HCT116 (cell line): ENCODE results near the gene MEGF8. TPM values are rescaled to one million over a fixed set of nuclear protein-coding genes. Genes with fewer than 3 reads are reported as not detected.

Experiments used
- ATAC-seq: fragments of 200-7000 bp; cut with Tn5 transposase; 2 replicates; pipeline ENCODE4 v1.9.1; 2020; ENCODE audit warnings: mild to moderate bottlenecking, moderate library complexity
- BruUV-seq: library from RNA; stranded (reverse); fragments of 400-500 nt; replicated peaks from 2 replicates; lab custom pipeline; 2021; lab: Mats Ljungman, UMichigan
- CTCF ChIA-PET: fragments of 300-600 bp; sonication (Branson Sonifier 250); formaldehyde crosslinking; loops from one replicate; lab custom pipeline; 2021; ENCODE audit warnings: antibody characterized with exemption; lab: Charles Lee
- POLR2A ChIA-PET: fragments of 300-600, 350-600 bp; sonication (Branson Sonifier 250); formaldehyde crosslinking; loops from one replicate; lab custom pipeline; 2021; ENCODE audit warnings: antibody characterized with exemption; lab: Charles Lee
- RAD21 ChIA-PET, 2 experiments: fragments of 300-600 bp; sonication (Branson Sonifier 250); formaldehyde crosslinking; loops; one replicate each; lab custom pipeline; 2023; ENCODE audit warnings: low total read pairs in 2 of 2; ENCODE audit not compliant: uncharacterized antibody in 2 of 2, unreplicated experiment in 2 of 2, low non-redundant PET in 1 of 2; lab: Charles Lee
- DNase-seq: peaks from one replicate; pipeline ENCODE4 v3.0.0-alpha.2; 2010; ENCODE audit warnings: low read depth, low spot score
- H2AFZ ChIP-seq: fragments of 200-600 bp; shearing (Covaris generic), sonication (generic); 2 replicates; pipeline ENCODE4 v1.6.1; 2017; ENCODE audit warnings: low read depth, mixed run types, mixed read lengths, antibody characterized with exemption, low read length; ENCODE audit not compliant: poor library complexity, severe bottlenecking
- H3K27ac ChIP-seq: 2 replicates; pipeline ENCODE4 v1.5.1; 2012; ENCODE audit warnings: low read depth, low read length
- H3K27me3 ChIP-seq: fragments of 200-600 bp; sonication (generic); 2 replicates; pipeline ENCODE4 v1.6.1; 2016; ENCODE audit warnings: mixed run types, low read length, mixed read lengths; ENCODE audit not compliant: insufficient read depth
- H3K36me3 ChIP-seq, 2 experiments: fragments of 200-500 bp in 1 of 2; fragments of 200-600 bp in 1 of 2; sonication (Bioruptor generic) in 1 of 2; sonication (generic) in 1 of 2; 2 replicates each; pipeline versions ENCODE4 v1.5.1 to v1.6.1; 2014 to 2016; ENCODE audit warnings: low read length in 2 of 2, inconsistent platforms in 1 of 2, mixed read lengths in 1 of 2, mixed run types in 1 of 2; ENCODE audit not compliant: insufficient read depth in 2 of 2, control insufficient read depth in 1 of 2
- H3K4me1 ChIP-seq, 2 experiments: fragments of 200-600 bp in 1 of 2; sonication (generic) in 1 of 2; 2 replicates each; pipeline versions ENCODE4 v1.5.1 to v1.6.1; 2012 to 2017; ENCODE audit warnings: low read length in 2 of 2, inconsistent platforms in 1 of 2, mild to moderate bottlenecking in 1 of 2, mixed read lengths in 1 of 2, mixed run types in 1 of 2, moderate library complexity in 1 of 2; ENCODE audit not compliant: insufficient read depth in 2 of 2, control insufficient read depth in 1 of 2
- H3K4me2 ChIP-seq: fragments of 200-600 bp; sonication (generic); 2 replicates; pipeline ENCODE4 v1.6.1; 2017; ENCODE audit warnings: mixed run types, low read length, mixed read lengths
- H3K4me3 ChIP-seq, 2 experiments: fragments of 200-600 bp in 1 of 2; sonication (generic) in 1 of 2; replicated peaks in 1 of 2; 2 replicates each; pipeline ENCODE4 v1.5.1; 2011 to 2016; ENCODE audit warnings: low read length in 2 of 2, control low read depth in 1 of 2, low read depth in 1 of 2, mild to moderate bottlenecking in 1 of 2, mixed read lengths in 1 of 2, mixed run types in 1 of 2
- H3K79me2 ChIP-seq: fragments of 200-600 bp; sonication (generic); 2 replicates; pipeline ENCODE4 v1.6.1; 2017; ENCODE audit warnings: mild to moderate bottlenecking, mixed run types, low read length, moderate library complexity, mixed read lengths; ENCODE audit not compliant: insufficient read depth
- H3K9ac ChIP-seq: fragments of 200-600 bp; sonication (generic); 2 replicates; pipeline ENCODE4 v1.6.1; 2016; ENCODE audit warnings: low read length, mixed read lengths
- H3K9me2 ChIP-seq: fragments of 200-600 bp; sonication (generic), shearing (Covaris generic); 2 replicates; pipeline ENCODE4 v1.6.1; 2017; ENCODE audit warnings: mixed run types, mild to moderate bottlenecking, moderate library complexity; ENCODE audit not compliant: insufficient read depth
- H3K9me3 ChIP-seq, 2 experiments: fragments of 200-500 bp in 1 of 2; fragments of 200-600 bp in 1 of 2; sonication (Bioruptor generic) in 1 of 2; sonication (generic) in 1 of 2; 2 replicates each; pipeline ENCODE4 v1.6.1; 2014 to 2017; ENCODE audit warnings: low read length in 2 of 2, mixed read lengths in 2 of 2, inconsistent platforms in 1 of 2, low read depth in 1 of 2, mild to moderate bottlenecking in 1 of 2, mixed run types in 1 of 2, moderate library complexity in 1 of 2; ENCODE audit not compliant: control insufficient read depth in 1 of 2, insufficient read depth in 1 of 2
- H4K20me1 ChIP-seq: fragments of 200-600 bp; sonication (generic), shearing (Covaris generic); 2 replicates; pipeline ENCODE4 v1.6.1; 2017; ENCODE audit warnings: mixed run types, mild to moderate bottlenecking, moderate library complexity; ENCODE audit not compliant: insufficient read depth
- CBX3 ChIP-seq: IDR thresholded peaks from 2 replicates; pipeline ENCODE4 v1.6.1; 2012; ENCODE audit warnings: low read depth
- CEBPB ChIP-seq: IDR thresholded peaks from 2 replicates; pipeline ENCODE4 v1.6.1; 2012; ENCODE audit warnings: low read depth
- ELF1 ChIP-seq: IDR thresholded peaks from 2 replicates; pipeline ENCODE4 v1.6.1; 2012; ENCODE audit warnings: low read depth, borderline replicate concordance
- POLR2AphosphoS5 ChIP-seq: IDR thresholded peaks from 2 replicates; pipeline ENCODE4 v1.6.1; 2011; ENCODE audit warnings: mild to moderate bottlenecking, low read depth, low read length, moderate library complexity
- SP1 ChIP-seq: IDR thresholded peaks from 2 replicates; pipeline ENCODE4 v1.6.1; 2012; ENCODE audit warnings: low read depth
- ZFX ChIP-seq: fragments of 450-650 bp; IDR thresholded peaks from 2 replicates; pipeline ENCODE4 v1.6.1; 2017
- intact Hi-C: fragments of 100-400 bp; cut with micrococcal nuclease; formaldehyde crosslinking; loops from 2 replicates; pipeline ENCODE4 v1.10.0; 2022
- total RNA-seq: library from RNA; stranded (reverse); gene quantifications from one replicate; pipeline ENCODE4 v1.2.1, GENCODE V29; 2021; ENCODE audit not compliant: unreplicated experiment
- TF ChIP-seq, protein P1 (sequence below): IDR thresholded peaks from 2 replicates; pipeline ENCODE4 v1.6.1; 2012
- TF ChIP-seq, protein P2 (sequence below): IDR thresholded peaks from 2 replicates; pipeline ENCODE4 v1.6.1; 2012

The MEGF8 gene
- total RNA-seq, 1 experiment from 2014 or later = 24.0 TPM

DNA sequence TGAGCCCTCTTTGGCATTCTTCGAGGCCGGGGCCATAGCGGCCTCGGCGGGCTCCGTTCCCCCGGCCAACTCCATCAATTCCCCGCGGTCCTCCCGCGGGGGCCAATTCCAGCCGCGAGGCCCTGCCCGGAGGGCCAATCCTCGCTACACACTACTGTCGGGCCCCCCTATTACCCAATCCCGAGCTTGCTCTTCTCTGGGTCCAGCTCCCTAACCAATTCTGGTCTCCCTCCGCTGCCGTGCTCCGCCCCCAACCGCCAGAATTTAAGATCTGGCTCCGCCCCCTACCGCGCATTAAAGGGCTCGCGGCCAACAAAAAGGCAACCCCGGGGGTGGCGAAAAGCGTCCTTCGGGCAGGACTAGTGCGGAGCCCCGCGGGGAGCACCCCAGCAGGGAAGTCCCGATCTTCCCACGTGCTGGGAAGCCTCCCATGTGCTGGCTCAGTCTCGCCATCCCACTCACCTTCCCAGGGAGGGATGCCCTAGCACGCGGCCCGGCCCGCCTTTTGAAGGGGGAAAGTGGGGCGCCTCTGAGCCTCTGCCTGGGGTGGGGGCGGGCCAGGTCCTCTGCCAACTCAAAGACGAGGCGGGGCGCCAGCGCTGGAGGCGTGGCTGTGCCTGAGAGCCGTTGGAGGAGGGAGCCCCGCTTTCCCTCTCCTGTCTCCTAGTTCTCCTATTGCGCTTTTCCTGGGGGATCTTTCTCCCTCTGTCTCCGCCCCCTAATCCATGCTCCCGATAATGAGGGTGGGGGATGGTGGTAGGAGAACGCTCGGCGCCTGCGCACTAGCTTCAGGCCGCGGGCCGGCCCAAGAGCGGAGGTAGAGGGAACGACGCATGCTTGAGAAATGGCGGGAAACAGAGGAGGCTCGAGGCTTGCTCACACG is 98.3 kb downstream of the MEGF8 start:
- BruUV-seq = no TSS peak
- no peaks in the 10 kb centered on the region for H3K9me2 ChIP-seq

DNA sequence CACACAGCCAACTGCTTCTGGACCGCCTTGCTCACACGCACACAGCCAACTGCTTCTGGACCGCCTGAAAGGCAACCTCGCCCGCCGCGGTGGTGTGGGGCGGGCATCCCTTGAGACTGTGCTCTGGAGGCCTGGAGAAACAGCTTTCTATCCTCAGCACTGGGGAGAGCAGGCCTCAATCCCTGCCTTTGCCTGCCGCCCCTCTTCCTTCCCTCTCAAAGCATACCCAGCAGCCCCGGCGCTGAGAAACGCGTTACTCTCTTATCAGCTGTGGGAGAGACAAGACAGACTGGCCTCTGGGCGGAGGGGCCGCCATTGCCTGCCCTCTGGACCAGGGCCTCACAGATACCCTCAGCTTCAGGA is 98.9 kb downstream of the MEGF8 start:
- no peak overlapping the region; the same call in 1 of the 2 replicates for H3K27ac ChIP-seq
- no TSS peak for BruUV-seq
- H3K36me3 ChIP-seq = no peaks in the 10 kb centered on the region
- H3K4me3 ChIP-seq = no peak overlapping the region
- ATAC-seq (no peak), DNase-seq (no peak)
- TF ChIP-seq ZFX = 0 out of 2 replicates have a peak, but pooled peaks have one; percentile 17
- TF ChIP-seq, protein P1, sequence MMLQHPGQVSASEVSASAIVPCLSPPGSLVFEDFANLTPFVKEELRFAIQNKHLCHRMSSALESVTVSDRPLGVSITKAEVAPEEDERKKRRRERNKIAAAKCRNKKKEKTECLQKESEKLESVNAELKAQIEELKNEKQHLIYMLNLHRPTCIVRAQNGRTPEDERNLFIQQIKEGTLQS = no peak
- intact Hi-C loops = no loop called here
- no peak overlapping the region for H3K9ac ChIP-seq
- POLR2A ChIA-PET = interaction anchor here (2.7 kb wide), 1 partner anchor 28 kb away, joined by 10 read pairs; no protein-coding TSS in a partner anchor
- no peak overlapping the region for H2AFZ ChIP-seq
- H3K79me2 ChIP-seq = no peaks in the 10 kb centered on the region
- no peak overlapping the region; the same call in 1 of the 2 replicates for H3K4me2 ChIP-seq
- H4K20me1 ChIP-seq = no peaks in the 10 kb centered on the region
- H3K4me1 ChIP-seq = peaks cover 21 to 45% of the 10 kb centered on the region in 2 experiments; a peak in 3 of 4 replicates
- H3K9me2 ChIP-seq = no peaks in the 10 kb centered on the region
- H3K27me3 ChIP-seq = no peaks in the 10 kb centered on the region
- RAD21 ChIA-PET = no interaction called here
- CTCF ChIA-PET = interaction anchor here (1.7 to 2.8 kb wide), 4 partner anchors 10 to 311 kb away, joined by 5 to 22 read pairs (median 12); no protein-coding TSS in a partner anchor
- H3K9me3 ChIP-seq = no peaks in the 10 kb centered on the region

More for the DNA sequence above, 98.3 kb downstream of the MEGF8 start:
- intact Hi-C loops = no loop called here
- H3K4me1 ChIP-seq = peaks cover 21 to 45% of the 10 kb centered on the region in 2 experiments; a peak in 3 of 4 replicates
- no peaks in the 10 kb centered on the region for H3K27me3 ChIP-seq
- H3K4me2 ChIP-seq = peak overlapping the region; percentile 89
- ChIA-PET RAD21 (no interaction called here), POLR2A (interaction anchor here (1.0 to 2.7 kb wide), 2 partner anchors 9 to 27 kb away, joined by 5 to 10 read pairs; no protein-coding TSS in a partner anchor), CTCF (interaction anchor here (1.0 to 2.8 kb wide), 6 partner anchors 10 to 311 kb away, joined by 4 to 22 read pairs (median 5); no protein-coding TSS in a partner anchor)
- H3K79me2 ChIP-seq = no peaks in the 10 kb centered on the region
- H3K36me3 ChIP-seq = no peaks in the 10 kb centered on the region
- ATAC-seq = peak; percentile 96
- H3K9ac ChIP-seq = peak overlapping the region; percentile 69
- no peak for TF ChIP-seq CBX3
- TF ChIP-seq, protein P2, sequence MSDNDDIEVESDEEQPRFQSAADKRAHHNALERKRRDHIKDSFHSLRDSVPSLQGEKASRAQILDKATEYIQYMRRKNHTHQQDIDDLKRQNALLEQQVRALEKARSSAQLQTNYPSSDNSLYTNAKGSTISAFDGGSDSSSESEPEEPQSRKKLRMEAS = peak; percentile 65
- no peak for TF ChIP-seq POLR2AphosphoS5
- TF ChIP-seq SP1 = peak; percentile 78
- TF ChIP-seq ELF1 = no peak
- TF ChIP-seq CEBPB = peak; percentile 48; the same call in 1 of the 2 replicates
- TF ChIP-seq ZFX = peak; percentile 2; the same call in 1 of the 2 replicates
- peak overlapping the region; percentile 50 for H3K27ac ChIP-seq
- H3K4me3 ChIP-seq = peak overlapping the region; percentile 71 to 73
- DNase-seq = peak; percentile 84
- peak overlapping the region; percentile 15 for H2AFZ ChIP-seq
- no peaks in the 10 kb centered on the region for H3K9me3 ChIP-seq
- H4K20me1 ChIP-seq = no peaks in the 10 kb centered on the region
